ENCODE data around the gene PHAX.
"Not testable (repeated sequence)": the region's sequence is repeated elsewhere in the genome, so short reads cannot be mapped to it uniquely, and the experiment has no call there.

Gene PHAX

GRCh38 chr5:126600631-126601511 lies at the start of gene PHAX:
Gene PHAX (plus strand): TSS chr5:126600947. CDS start chr5:126600963, 16 bp downstream.
- peak; percentile 38 for DNase-seq

- DNase-seq = no peak
Measured at GRCh38 chr5:126552614-126553013, 48.1 kb upstream of the PHAX start.

- not testable (repeated sequence) for DNase-seq
Measured at GRCh38 chr5:126555101-126555500, 45.6 kb upstream of the PHAX start.

- DNase-seq = no peak
Measured at GRCh38 chr5:126561908-126562307, 38.8 kb upstream of the PHAX start.

GRCh38 chr5:126562823-126563222 lies 37.9 kb upstream of the PHAX start:
- DNase-seq = no peak

- DNase-seq = no peak
Measured at GRCh38 chr5:126568206-126568755, 32.5 kb upstream of the PHAX start.

- no peak for DNase-seq
Measured at GRCh38 chr5:126575644-126576043, 25.1 kb upstream of the PHAX start.

- DNase-seq = no peak
Measured at GRCh38 chr5:126576974-126577373, 23.8 kb upstream of the PHAX start.

GRCh38 chr5:126577415-126577814 lies 23.3 kb upstream of the PHAX start:
- DNase-seq = no peak

- no peak for DNase-seq
Measured at GRCh38 chr5:126579716-126580115, 21.0 kb upstream of the PHAX start.

GRCh38 chr5:126583761-126584160 lies 17.0 kb upstream of the PHAX start:
- no peak for DNase-seq

- no peak for DNase-seq
Measured at GRCh38 chr5:126587551-126588390, 13.0 kb upstream of the PHAX start.

GRCh38 chr5:126589536-126590297 lies 11.0 kb upstream of the PHAX start:
- DNase-seq = no peak

GRCh38 chr5:126591549-126591948 lies 9.2 kb upstream of the PHAX start:
- DNase-seq = no peak

GRCh38 chr5:126594748-126595485 lies 5.8 kb upstream of the PHAX start, which contains the start of gene ALDH7A1:
Gene ALDH7A1 (minus strand): TSS chr5:126595219. CDS start chr5:126595198, 21 bp downstream.
- DNase-seq = peak; percentile 91

GRCh38 chr5:126595486-126596083 lies 5.2 kb upstream of the PHAX start:
- DNase-seq = no peak

GRCh38 chr5:126597156-126597555 lies 3.6 kb upstream of the PHAX start:
- no peak for DNase-seq

GRCh38 chr5:126599499-126599898 lies 1.2 kb upstream of the PHAX start:
- DNase-seq = no peak

- not testable (repeated sequence) for DNase-seq
Measured at GRCh38 chr5:126599971-126600630, 646 bp upstream of the PHAX start.

GRCh38 chr5:126603402-126603991 lies 2.8 kb downstream of the PHAX start:
- DNase-seq = no peak
